Endothelial cell of umbilical vein (primary cell): Measurements from ENCODE around the gene ACOT7. TPM values are rescaled to one million over a fixed set of nuclear protein-coding genes. Genes with fewer than 3 reads are reported as not detected.

Experiments
- BruUV-seq: library from RNA; stranded (reverse); fragments of 400-500 nt; replicated peaks from 2 replicates; lab custom pipeline; 2021; lab: Mats Ljungman, UMichigan
- CTCF ChIA-PET: fragments of 300-600, 350-600 bp; sonication (Branson Sonifier 250); formaldehyde crosslinking; loops from one replicate; lab custom pipeline; 2021; ENCODE audit warnings: antibody characterized with exemption, inconsistent platforms; lab: Charles Lee
- POLR2A ChIA-PET: fragments of 300-600, 350-600 bp; sonication (Branson Sonifier 250); formaldehyde crosslinking; loops from one replicate; lab custom pipeline; 2021; ENCODE audit warnings: antibody characterized with exemption, inconsistent platforms; lab: Charles Lee
- DNase-seq: peaks from one replicate; pipeline ENCODE4 v3.0.0-alpha.2; 2011; ENCODE audit warnings: low read depth, low spot score
- FAIRE-seq: peaks from 2 replicates; lab custom pipeline; 2011; peaks lifted over from hg19 to GRCh38; lab: Jason Lieb, UNC
- H2AFZ ChIP-seq: 2 replicates; pipeline ENCODE4 v1.6.0; 2012; ENCODE audit warnings: low read depth, low read length, control low read depth, inconsistent platforms
- H3K27ac ChIP-seq: 2 replicates; pipeline ENCODE4 v1.5.1; 2011; ENCODE audit warnings: low read depth, mild to moderate bottlenecking, control low read depth, low read length, moderate library complexity; ENCODE audit not compliant: insufficient read depth
- H3K27me3 ChIP-seq, 2 experiments: 2 replicates each; pipeline versions ENCODE4 v1.6.0 to v1.6.1; 2011; ENCODE audit warnings: low read length in 2 of 2, mixed read lengths in 1 of 2; ENCODE audit not compliant: control insufficient read depth in 2 of 2, insufficient read depth in 2 of 2
- H3K36me3 ChIP-seq, 2 experiments: 2 replicates in 1 of 2; 3 replicates in 1 of 2; pipeline ENCODE4 v1.5.1; 2011; ENCODE audit warnings: low read length in 2 of 2, mild to moderate bottlenecking in 1 of 2, moderate library complexity in 1 of 2; ENCODE audit not compliant: control insufficient read depth in 2 of 2, insufficient read depth in 2 of 2; ENCODE audit errors: extremely low read depth in 1 of 2
- H3K4me1 ChIP-seq: 3 replicates; pipeline ENCODE4 v1.5.1; 2011; ENCODE audit warnings: mild to moderate bottlenecking, low read length; ENCODE audit not compliant: control insufficient read depth, insufficient read depth; ENCODE audit errors: extremely low read depth
- H3K4me2 ChIP-seq: 2 replicates; pipeline ENCODE4 v1.6.1; 2011; ENCODE audit warnings: low read length, control low read depth, mixed read lengths; ENCODE audit not compliant: insufficient read depth
- H3K4me3 ChIP-seq, 3 experiments: fragments of 200-600 bp in 1 of 3; sonication (generic), shearing (Covaris generic) in 1 of 3; replicated peaks in 1 of 3; 2 replicates each; pipeline ENCODE4 v1.5.1; 2011 to 2016; ENCODE audit warnings: control low read depth in 3 of 3, low read length in 3 of 3, mild to moderate bottlenecking in 2 of 3, inconsistent platforms in 1 of 3, low read depth in 1 of 3, moderate library complexity in 1 of 3; ENCODE audit not compliant: insufficient read depth in 1 of 3
- H3K79me2 ChIP-seq: 2 replicates; pipeline ENCODE4 v1.6.0; 2012; ENCODE audit warnings: low read length, inconsistent platforms; ENCODE audit not compliant: control insufficient read depth, insufficient read depth
- H3K9ac ChIP-seq: replicated peaks from 2 replicates; pipeline ENCODE3; 2011; ENCODE audit warnings: low read length, control low read depth; ENCODE audit not compliant: insufficient read depth; ENCODE audit errors: extremely low read depth
- H3K9me1 ChIP-seq: replicated peaks from 3 replicates; pipeline ENCODE4 v1.6.0; 2011; ENCODE audit warnings: mild to moderate bottlenecking, low read length; ENCODE audit not compliant: control insufficient read depth, insufficient read depth; ENCODE audit errors: extremely low read depth
- H3K9me3 ChIP-seq: replicated peaks from 2 replicates; pipeline ENCODE4 v1.5.1; 2012; ENCODE audit warnings: low read length, inconsistent platforms; ENCODE audit not compliant: control insufficient read depth, insufficient read depth
- H4K20me1 ChIP-seq: replicated peaks from 2 replicates; pipeline ENCODE3; 2011; ENCODE audit warnings: mild to moderate bottlenecking, low read length; ENCODE audit not compliant: control insufficient read depth, insufficient read depth; ENCODE audit errors: extremely low read depth
- CTCF ChIP-seq, 2 donors: IDR thresholded peaks; 1 replicate in 1 of 2; 2 replicates in 1 of 2; pipeline ENCODE4 v1.5.1; 2011; ENCODE audit warnings: low read length in 2 of 2, mild to moderate bottlenecking in 2 of 2, moderate library complexity in 2 of 2, control low read depth in 1 of 2, inconsistent platforms in 1 of 2, low read depth in 1 of 2; ENCODE audit not compliant: insufficient read depth in 1 of 2; ENCODE audit errors: extremely low read depth in 1 of 2
- EZH2 ChIP-seq: IDR thresholded peaks from 2 replicates; pipeline ENCODE4 v1.6.1; 2012; ENCODE audit warnings: borderline replicate concordance, low read depth, mild to moderate bottlenecking, moderate library complexity, low read length, inconsistent platforms; ENCODE audit not compliant: severe bottlenecking
- FOS ChIP-seq: IDR thresholded peaks from 2 replicates; pipeline ENCODE4 v1.6.1; 2011; ENCODE audit warnings: mild to moderate bottlenecking, low read length, moderate library complexity, borderline replicate concordance; ENCODE audit not compliant: insufficient read depth
- GATA2 ChIP-seq: IDR thresholded peaks from 2 replicates; pipeline ENCODE4 v1.7.0; 2011; ENCODE audit warnings: low read depth, mild to moderate bottlenecking, moderate library complexity, mixed read lengths, low read length; ENCODE audit not compliant: insufficient read length, insufficient read depth
- JUN ChIP-seq: IDR thresholded peaks from 2 replicates; pipeline ENCODE4 v1.6.1; 2011; ENCODE audit warnings: borderline replicate concordance, low read depth; ENCODE audit not compliant: insufficient read length, insufficient read depth
- MAX ChIP-seq: IDR thresholded peaks from 2 replicates; pipeline ENCODE4 v1.6.1; 2011; ENCODE audit not compliant: insufficient read depth, insufficient read length
- MYC ChIP-seq: IDR thresholded peaks from one replicate; pipeline ENCODE4 v1.6.1; 2011; ENCODE audit warnings: mild to moderate bottlenecking, low read depth, low read length
- POLR2A ChIP-seq: IDR thresholded peaks from 2 replicates; pipeline ENCODE4 v1.6.1; 2012; ENCODE audit warnings: low read depth, mild to moderate bottlenecking, control low read depth, low read length
- POLR2AphosphoS5 ChIP-seq: IDR thresholded peaks from 2 replicates; pipeline ENCODE4 v1.6.1; 2012; ENCODE audit warnings: low read depth, mild to moderate bottlenecking, control low read depth, low read length, moderate library complexity; ENCODE audit not compliant: insufficient read depth
- dilution Hi-C: fragments of 300-500 bp; cut with MboI; formaldehyde crosslinking; loops from one replicate; pipeline ENCODE4 v1.15.0; 2019; ENCODE audit warnings: low sequenced_read_pairs; ENCODE audit not compliant: extremely low pct_ligation_motif_present
- intact Hi-C: fragments of 100-400 bp; cut with micrococcal nuclease; formaldehyde crosslinking; loops from one replicate; pipeline ENCODE4 v1.10.0; 2022
- polyA plus RNA-seq, 4 experiments: library from polyadenylated mRNA; depleted of rRNA in 3 of 4; stranded (reverse) in 3 of 4; unstranded in 1 of 4; fragments of >200 nt; gene quantifications; 2 replicates each; pipeline versions ENCODE4 v1.2.1 to v1.2.3, GENCODE V29; 2011 to 2012; ENCODE audit warnings: missing spikeins in 1 of 4
- total RNA-seq: library from RNA; stranded (reverse); gene quantifications from 2 replicates; pipeline ENCODE4 v1.2.3, GENCODE V29; 2021

ACOT7 gene
- total and polyA plus RNA-seq, 2 donors (not counting 3 experiments of a cell fraction or from before 2014, with no cell fraction given): 69.4 to 105 TPM

GRCh38 chr1:6267686-6268322, 125.8 kb downstream of the ACOT7 start:
- no peak for FAIRE-seq
- no peak overlapping the region for H3K27ac ChIP-seq
- BruUV-seq: no TSS peak

More at GRCh38 chr1:6267686-6268322, 125.8 kb downstream of the ACOT7 start:
- Histone ChIP-seq H4K20me1 (no peaks in the 10 kb centered on the region), H3K9ac (no peak overlapping the region), H3K79me2 (no peaks in the 10 kb centered on the region), H3K9me1 (no peaks in the 10 kb centered on the region), H2AFZ (no peak overlapping the region), H3K27me3 (no peaks in the 10 kb centered on the region), H3K36me3 (no peaks in the 10 kb centered on the region), H3K4me2 (no peak overlapping the region), H3K4me1 (no peaks in the 10 kb centered on the region), H3K4me3 (no peak overlapping the region), H3K9me3 (no peaks in the 10 kb centered on the region)
- intact Hi-C loops (no loop called here), dilution Hi-C loops (no loop called here)
- TF ChIP-seq CTCF (IDR thresholded peaks at IDR 0.05; ENCODE audit: extremely low read depth in 1 of 2, insufficient read depth in 1 of 2, low read depth in 1 of 2, low read length in 2 of 2) (no peak), GATA2 (no peak), JUN (no peak), EZH2 (no peak), FOS (no peak), MYC (no peak), POLR2AphosphoS5 (no peak), POLR2A (no peak), MAX (no peak)
- ChIA-PET CTCF (interaction anchor here (0.7 to 1.2 kb wide), 3 partner anchors 21 to 76 kb away, joined by 4 to 5 read pairs (median 4); no protein-coding TSS in a partner anchor), POLR2A (no interaction called here)
- no peak for DNase-seq
